ENCODE measurements around the gene CDR2.

DNA sequence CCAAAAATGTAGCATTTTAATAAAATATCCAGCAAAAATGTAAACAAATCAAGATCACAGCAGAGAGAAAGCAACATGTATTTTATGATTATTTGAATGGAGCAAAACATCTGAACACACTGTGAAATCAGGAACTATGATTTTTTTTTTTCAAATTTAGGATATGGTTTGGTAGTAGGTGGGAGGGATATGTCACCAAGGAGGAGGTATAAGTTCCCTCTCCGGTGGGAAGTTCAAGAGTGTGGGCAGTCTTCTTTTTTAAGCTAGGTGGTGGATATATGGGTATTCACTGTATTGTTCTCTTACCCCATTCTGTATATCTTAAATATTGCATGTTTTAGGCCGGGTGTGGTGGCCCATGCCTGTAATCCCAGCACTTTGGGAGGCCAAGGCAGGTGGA is 10.2 kb downstream of the CDR2 start:
- TF ChIP-seq CTBP1 (IDR thresholded peaks at IDR 0.05; ENCODE audit: borderline replicate concordance) (no peak), FOXK2 (IDR thresholded peaks at IDR 0.05) (no peak), TARDBP (IDR thresholded peaks at IDR 0.05) (no peak), SP1 (IDR thresholded peaks at IDR 0.05) (no peak), SUZ12 (IDR thresholded peaks at IDR 0.05) (no peak), HDGF (IDR thresholded peaks at IDR 0.05; ENCODE audit: borderline replicate concordance) (no peak), FOXA1 (IDR thresholded peaks at IDR 0.05) (no peak), FOXM1 (IDR thresholded peaks at IDR 0.05; ENCODE audit: borderline replicate concordance) (no peak), BHLHE40 (IDR thresholded peaks at IDR 0.05; ENCODE audit: borderline replicate concordance) (no peak), ZNF384 (IDR thresholded peaks at IDR 0.05) (no peak), ELF4 (IDR thresholded peaks at IDR 0.05) (no peak), ARNT (IDR thresholded peaks at IDR 0.05) (no peak), NFRKB (IDR thresholded peaks at IDR 0.05) (no peak)
